GM23338 (cell line): Measurements from ENCODE around the gene APOL6.
"Not testable (repeated sequence)": the region's sequence is repeated elsewhere in the genome, so short reads cannot be mapped to it uniquely, and the experiment has no call there.

Experiments
- CREB1 ChIP-seq: fragments of 250-450 bp; sonication (Bioruptor Pico); IDR thresholded peaks from 2 replicates; pipeline ENCODE4 v1.5.0; 2020; ENCODE audit warnings: low read depth, mild to moderate bottlenecking, moderate library complexity
- EZH2 ChIP-seq: fragments of 200-600 bp; sonication (generic); IDR thresholded peaks from one replicate; pipeline ENCODE4 v1.8.0; 2017; ENCODE audit warnings: antibody characterized with exemption, mild to moderate bottlenecking, low read depth; ENCODE audit not compliant: unreplicated experiment
- EZH2phosphoT487 ChIP-seq: fragments of 200-600 bp; sonication (generic); IDR thresholded peaks from one replicate; pipeline ENCODE4 v1.8.1; 2018; ENCODE audit warnings: antibody characterized with exemption; ENCODE audit not compliant: unreplicated experiment
- JUNB ChIP-seq: IDR thresholded peaks from one replicate; pipeline ENCODE4 v1.6.1; 2016; ENCODE audit warnings: antibody characterized with exemption; ENCODE audit not compliant: unreplicated experiment
- NANOG ChIP-seq: IDR thresholded peaks from 2 replicates; pipeline ENCODE4 v1.6.1; 2016; ENCODE audit warnings: antibody characterized with exemption, borderline replicate concordance
- POLR2AphosphoS5 ChIP-seq: IDR thresholded peaks from 2 replicates; pipeline ENCODE4 v1.6.1; 2016; ENCODE audit warnings: antibody characterized with exemption, low read depth
- TF ChIP-seq, protein P1 (sequence below), 2 experiments: fragments of 200-600 bp in 1 of 2; sonication (generic) in 1 of 2; conservative IDR thresholded peaks; 2 replicates each; pipeline versions ENCODE4 v1.5.1 to v1.6.1; 2016 to 2017; ENCODE audit warnings: antibody characterized with exemption in 2 of 2, low read depth in 2 of 2, mild to moderate bottlenecking in 2 of 2, moderate library complexity in 1 of 2
- TF ChIP-seq, protein P2 (sequence below): IDR thresholded peaks from one replicate; pipeline ENCODE4 v1.6.1; 2018; ENCODE audit warnings: antibody characterized with exemption; ENCODE audit not compliant: unreplicated experiment

DNA sequence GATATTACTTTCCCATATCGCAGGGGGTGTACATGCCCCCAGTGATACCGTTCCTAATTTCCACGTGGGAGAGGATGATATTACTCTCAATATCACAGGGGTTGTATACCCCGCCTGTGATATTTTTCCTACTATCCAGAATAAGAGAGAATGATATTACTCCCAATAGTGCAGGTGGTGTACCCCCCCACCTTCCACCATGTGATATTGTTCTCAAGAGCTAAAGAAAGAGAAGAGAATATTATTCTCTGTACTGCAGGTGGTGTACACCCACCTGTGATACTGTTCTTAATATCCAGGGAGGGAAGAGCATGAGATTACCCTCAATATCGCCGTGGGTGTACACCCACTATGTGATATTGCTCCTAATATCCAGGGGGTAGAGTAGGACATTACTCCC lies 51.6 kb downstream of the APOL6 start:
- TF ChIP-seq EZH2; POLR2AphosphoS5; EZH2phosphoT487; JUNB; CREB1 (CRISPR knock-in tag); NANOG: not testable (repeated sequence)
- TF ChIP-seq, protein P1, sequence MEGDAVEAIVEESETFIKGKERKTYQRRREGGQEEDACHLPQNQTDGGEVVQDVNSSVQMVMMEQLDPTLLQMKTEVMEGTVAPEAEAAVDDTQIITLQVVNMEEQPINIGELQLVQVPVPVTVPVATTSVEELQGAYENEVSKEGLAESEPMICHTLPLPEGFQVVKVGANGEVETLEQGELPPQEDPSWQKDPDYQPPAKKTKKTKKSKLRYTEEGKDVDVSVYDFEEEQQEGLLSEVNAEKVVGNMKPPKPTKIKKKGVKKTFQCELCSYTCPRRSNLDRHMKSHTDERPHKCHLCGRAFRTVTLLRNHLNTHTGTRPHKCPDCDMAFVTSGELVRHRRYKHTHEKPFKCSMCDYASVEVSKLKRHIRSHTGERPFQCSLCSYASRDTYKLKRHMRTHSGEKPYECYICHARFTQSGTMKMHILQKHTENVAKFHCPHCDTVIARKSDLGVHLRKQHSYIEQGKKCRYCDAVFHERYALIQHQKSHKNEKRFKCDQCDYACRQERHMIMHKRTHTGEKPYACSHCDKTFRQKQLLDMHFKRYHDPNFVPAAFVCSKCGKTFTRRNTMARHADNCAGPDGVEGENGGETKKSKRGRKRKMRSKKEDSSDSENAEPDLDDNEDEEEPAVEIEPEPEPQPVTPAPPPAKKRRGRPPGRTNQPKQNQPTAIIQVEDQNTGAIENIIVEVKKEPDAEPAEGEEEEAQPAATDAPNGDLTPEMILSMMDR (conservative IDR thresholded peaks at IDR 0.05; ENCODE audit: low read depth in 2 of 2): not testable (repeated sequence)
- TF ChIP-seq, protein P2, sequence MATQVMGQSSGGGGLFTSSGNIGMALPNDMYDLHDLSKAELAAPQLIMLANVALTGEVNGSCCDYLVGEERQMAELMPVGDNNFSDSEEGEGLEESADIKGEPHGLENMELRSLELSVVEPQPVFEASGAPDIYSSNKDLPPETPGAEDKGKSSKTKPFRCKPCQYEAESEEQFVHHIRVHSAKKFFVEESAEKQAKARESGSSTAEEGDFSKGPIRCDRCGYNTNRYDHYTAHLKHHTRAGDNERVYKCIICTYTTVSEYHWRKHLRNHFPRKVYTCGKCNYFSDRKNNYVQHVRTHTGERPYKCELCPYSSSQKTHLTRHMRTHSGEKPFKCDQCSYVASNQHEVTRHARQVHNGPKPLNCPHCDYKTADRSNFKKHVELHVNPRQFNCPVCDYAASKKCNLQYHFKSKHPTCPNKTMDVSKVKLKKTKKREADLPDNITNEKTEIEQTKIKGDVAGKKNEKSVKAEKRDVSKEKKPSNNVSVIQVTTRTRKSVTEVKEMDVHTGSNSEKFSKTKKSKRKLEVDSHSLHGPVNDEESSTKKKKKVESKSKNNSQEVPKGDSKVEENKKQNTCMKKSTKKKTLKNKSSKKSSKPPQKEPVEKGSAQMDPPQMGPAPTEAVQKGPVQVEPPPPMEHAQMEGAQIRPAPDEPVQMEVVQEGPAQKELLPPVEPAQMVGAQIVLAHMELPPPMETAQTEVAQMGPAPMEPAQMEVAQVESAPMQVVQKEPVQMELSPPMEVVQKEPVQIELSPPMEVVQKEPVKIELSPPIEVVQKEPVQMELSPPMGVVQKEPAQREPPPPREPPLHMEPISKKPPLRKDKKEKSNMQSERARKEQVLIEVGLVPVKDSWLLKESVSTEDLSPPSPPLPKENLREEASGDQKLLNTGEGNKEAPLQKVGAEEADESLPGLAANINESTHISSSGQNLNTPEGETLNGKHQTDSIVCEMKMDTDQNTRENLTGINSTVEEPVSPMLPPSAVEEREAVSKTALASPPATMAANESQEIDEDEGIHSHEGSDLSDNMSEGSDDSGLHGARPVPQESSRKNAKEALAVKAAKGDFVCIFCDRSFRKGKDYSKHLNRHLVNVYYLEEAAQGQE: not testable (repeated sequence)
